ENCODE results near the gene HMGCL.
A peak's percentile ranks its signal among the peaks of the same experiment; 100 is the strongest.

HMGCL gene

GRCh38 chr1:23779826-23780371 lies 45.3 kb downstream of the HMGCL start:
- DNase-seq (ENCODE audit: low read depth in 2 of 3, low spot score in 2 of 3): no peak

DNA sequence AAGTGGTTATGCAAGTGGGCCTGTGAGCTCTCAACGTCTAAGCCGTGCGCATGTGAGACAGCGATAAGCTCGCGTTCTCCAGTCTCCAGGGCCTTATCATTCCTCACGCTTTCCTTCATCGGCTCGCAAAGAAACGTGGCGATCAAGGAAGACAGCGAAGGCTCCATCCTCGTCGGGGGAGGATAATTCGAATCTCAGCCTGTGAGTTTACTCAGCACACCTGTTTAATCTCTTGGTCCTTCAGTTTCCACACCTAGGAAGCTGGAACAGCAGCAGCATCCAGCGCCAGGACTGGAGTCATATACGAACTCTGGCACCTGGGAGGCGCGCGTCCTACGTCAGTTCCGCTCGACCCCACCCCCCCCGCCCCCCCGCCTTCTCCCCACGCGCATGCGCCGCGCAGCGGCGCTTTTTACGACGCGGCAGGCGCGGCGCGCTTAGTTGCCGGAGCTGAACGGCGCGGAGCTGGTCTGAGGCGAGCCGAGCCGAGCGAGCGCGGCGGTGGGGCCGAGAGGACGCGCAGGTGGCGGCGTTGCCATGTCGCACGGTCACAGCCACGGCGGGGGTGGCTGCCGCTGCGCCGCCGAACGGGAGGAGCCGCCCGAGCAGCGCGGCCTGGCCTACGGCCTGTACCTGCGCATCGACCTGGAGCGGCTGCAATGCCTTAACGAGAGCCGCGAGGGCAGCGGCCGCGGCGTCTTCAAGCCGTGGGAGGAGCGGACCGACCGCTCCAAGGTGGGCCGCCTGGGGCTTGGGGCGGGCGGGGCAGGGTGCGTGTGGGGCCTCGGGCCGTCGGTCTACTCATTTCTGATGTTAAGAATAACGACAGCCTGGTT lies 47.0 kb downstream of the HMGCL start, which contains the start of gene PITHD1:
Gene PITHD1, plus strand, starts transcription at position 440 of the 836 bp plus-strand sequence. Its CDS starts 98 bp downstream, at position 538.
- peak; percentile 55 to 68 (median 56) for DNase-seq (ENCODE audit: low read depth in 2 of 3, low spot score in 2 of 3)

- no peak for DNase-seq (ENCODE audit: low read depth in 2 of 3, low spot score in 2 of 3)
Observed at GRCh38 chr1:23776217-23776616, 49.0 kb downstream of the HMGCL start.

- no peak for DNase-seq (ENCODE audit: low read depth in 2 of 3, low spot score in 2 of 3)
Observed at GRCh38 chr1:23774174-23774880, 50.9 kb downstream of the HMGCL start.

DNA sequence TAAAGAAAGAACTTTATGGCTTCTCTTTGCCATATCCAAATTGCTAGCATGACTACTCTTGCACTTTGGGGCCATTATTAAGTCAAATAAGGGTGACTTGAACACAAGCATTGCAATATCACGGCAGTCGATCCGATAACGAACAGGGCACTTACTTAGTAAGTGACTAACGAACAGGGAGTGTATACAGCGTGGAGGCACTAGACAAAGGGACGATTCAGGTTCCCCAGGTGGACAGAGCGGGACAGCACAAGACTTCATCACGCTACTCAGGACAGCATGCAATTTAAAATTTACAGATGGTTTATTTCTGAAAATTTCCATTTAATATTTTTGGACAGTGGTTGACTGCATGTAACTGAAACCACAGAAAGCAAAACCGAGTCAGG lies 52.4 kb downstream of the HMGCL start:
- DNase-seq (ENCODE audit: low read depth in 2 of 3, low spot score in 2 of 3): no peak

- DNase-seq (ENCODE audit: low read depth in 2 of 3, low spot score in 2 of 3): peak; percentile 40 to 87 (median 80)
Observed at GRCh38 chr1:23772049-23772853, 53.0 kb downstream of the HMGCL start.

- no peak for DNase-seq (ENCODE audit: low read depth in 2 of 3, low spot score in 2 of 3)
Observed at GRCh38 chr1:23768733-23769132, 56.5 kb downstream of the HMGCL start.

DNA sequence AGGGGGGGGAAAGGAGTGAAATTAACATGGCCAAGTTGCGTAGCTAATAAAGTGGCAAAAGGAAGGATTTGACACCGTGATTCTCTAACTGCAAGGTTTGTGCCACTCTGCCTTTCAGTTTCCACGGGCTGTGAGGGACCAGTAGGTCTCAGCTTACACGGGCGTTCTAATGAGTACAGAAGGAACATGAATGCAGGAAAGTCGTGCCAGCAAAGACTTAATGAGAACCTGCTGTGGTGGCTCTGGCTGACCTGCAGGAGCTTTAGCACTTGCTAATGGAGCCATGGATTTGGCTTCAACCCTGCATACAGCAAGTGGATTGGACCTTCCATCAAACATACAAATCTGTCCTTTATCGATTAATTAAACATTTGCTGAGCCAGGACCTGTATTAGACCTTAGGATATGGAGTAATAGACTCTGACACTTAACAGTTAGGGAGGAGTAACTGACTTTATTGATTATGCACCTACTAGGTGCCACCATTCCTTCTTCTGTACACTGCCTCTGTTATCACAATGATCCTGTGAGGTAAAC lies 62.1 kb downstream of the HMGCL start:
- no peak for DNase-seq (ENCODE audit: low read depth in 2 of 3, low spot score in 2 of 3)

- no peak for DNase-seq (ENCODE audit: low read depth in 2 of 3, low spot score in 2 of 3)
Observed at GRCh38 chr1:23759277-23759676, 66.0 kb downstream of the HMGCL start.

- no peak for DNase-seq (ENCODE audit: low read depth in 2 of 3, low spot score in 2 of 3)
Observed at GRCh38 chr1:23757812-23758211, 67.4 kb downstream of the HMGCL start.

DNA sequence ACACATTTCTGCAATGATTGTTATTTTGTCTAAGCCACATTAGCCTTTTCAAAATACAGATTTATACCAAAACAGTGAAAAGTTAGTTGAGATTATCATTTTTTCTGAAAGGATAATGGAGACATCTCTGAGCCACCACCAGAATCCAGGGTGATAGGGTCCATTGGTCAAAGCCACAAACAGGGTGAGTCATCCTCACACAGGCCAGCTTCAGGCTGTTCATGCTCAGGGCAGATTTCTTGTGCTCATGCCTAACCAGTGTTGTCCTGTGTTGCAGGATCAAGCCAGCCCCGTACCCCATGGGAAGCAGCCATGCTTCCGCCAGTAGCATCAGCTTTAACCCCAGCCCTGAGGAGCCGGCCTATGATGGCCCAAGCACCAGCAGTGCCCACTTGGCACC lies 68.6 kb downstream of the HMGCL start:
- no peak for DNase-seq (ENCODE audit: low read depth in 2 of 3, low spot score in 2 of 3)

DNA sequence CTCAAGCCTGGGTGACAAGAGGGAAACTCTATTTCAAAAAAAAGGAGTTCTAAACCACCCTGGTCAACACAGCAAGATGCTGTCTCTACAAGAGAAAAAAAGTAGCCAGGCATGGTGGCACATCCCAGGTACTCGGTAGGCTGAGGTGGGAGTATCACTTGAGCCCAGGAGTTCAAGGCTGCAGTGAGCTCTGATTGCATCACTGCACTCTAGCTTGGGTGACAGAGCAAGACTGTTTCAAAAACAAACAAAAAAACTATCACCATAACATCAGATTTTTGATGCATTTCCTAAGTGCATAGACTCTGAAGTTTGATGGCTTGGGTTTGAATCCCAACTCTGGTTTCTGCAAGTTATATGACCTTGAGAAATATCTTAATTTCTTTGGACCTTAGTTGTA lies 72.3 kb downstream of the HMGCL start:
- DNase-seq (ENCODE audit: low read depth in 2 of 3, low spot score in 2 of 3): no peak

Data from activated CD8-positive, alpha-beta memory T cell treated with anti-CD3 and anti-CD28 coated beads for 48 hours (primary cell).